ENCODE results near the gene MEGF11.

GRCh38 chr15:65970937-65971740, 282.4 kb downstream of the MEGF11 start:
- no peak for TF ChIP-seq GATA2 (IDR thresholded peaks at IDR 0.05; ENCODE audit: low read depth, low read length)
- TF ChIP-seq GATA3 (IDR thresholded peaks at IDR 0.05; ENCODE audit: low read depth, low read length) = no peak
